ENCODE data around the gene STX5. TPM values are rescaled to one million over a fixed set of nuclear protein-coding genes. Genes with fewer than 3 reads are reported as not detected.
A peak's percentile ranks its signal among the peaks of the same experiment; 100 is the strongest.

Gene STX5
- total and polyA plus RNA-seq, 9 of the 15 experiments (the other 6 are each of a cell fraction or from before 2014, with no cell fraction given), result 2.8 to 28.6 (median 23.7) TPM

DNA sequence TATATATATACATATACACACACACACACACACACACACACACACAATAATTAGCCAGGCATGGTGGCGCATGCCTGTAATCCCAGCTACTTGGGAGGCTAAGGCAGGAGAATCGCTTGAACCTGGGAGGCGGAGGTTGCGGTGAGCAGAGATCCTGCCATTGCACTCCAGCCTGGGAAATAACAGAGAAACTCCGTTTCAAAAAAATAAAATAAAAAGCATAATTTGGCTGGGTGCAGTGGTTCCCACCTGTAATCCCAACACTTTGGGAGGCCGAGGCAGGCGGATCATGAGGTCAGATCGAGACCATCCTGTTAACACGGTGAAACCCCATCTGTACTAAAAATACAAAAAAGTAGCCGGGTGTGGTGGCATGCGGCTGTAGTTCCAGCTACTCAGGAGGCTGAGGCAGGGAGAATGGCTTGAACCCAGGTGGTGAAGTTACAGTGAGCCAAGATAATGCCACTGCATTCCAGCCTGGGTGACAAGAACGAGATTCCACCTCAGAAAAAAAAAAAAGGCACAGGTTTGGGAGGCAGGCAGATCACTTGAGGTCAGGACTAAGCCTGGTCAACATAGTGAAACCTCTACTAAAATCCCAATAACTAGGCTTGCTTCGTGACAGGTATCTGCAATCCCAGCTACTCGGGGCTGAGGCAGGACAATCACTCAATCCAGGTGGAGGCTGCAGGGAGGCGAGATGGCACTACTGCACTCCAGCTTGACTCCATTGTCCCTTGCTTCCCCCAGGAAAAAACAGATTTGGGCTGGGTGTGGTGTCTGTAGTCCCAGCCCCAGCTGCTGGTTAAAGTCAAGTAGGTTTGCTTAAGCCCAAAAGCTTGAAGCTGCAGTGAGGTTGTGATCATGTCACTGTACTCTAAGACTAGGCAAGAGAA is 19.3 kb upstream of the STX5 start (continued):
- TF ChIP-seq FOXJ3 (CRISPR knock-in tag; IDR thresholded peaks at IDR 0.05), result no peak
- TF ChIP-seq POLR2A (conservative IDR thresholded peaks at IDR 0.05), result peak; percentile 97
- TF ChIP-seq EZH2 (IDR thresholded peaks at IDR 0.05; ENCODE audit: borderline replicate concordance, low read depth, low read length), result no peak
- TF ChIP-seq ETV6 (IDR thresholded peaks at IDR 0.05; ENCODE audit: borderline replicate concordance in 1 of 2, low read depth in 2 of 2, low read length in 1 of 2), result peak in 1 of 2 experiments; percentile 28; a peak in 1 of 4 replicates
- no peak for TF ChIP-seq ETV6 (CRISPR knock-in tag; IDR thresholded peaks at IDR 0.05; ENCODE audit: borderline replicate concordance)
- 0 out of 2 replicates have a peak, but pooled peaks have one; percentile 8 for TF ChIP-seq EP300 (IDR thresholded peaks at IDR 0.05; ENCODE audit: low read length)
- TF ChIP-seq, protein P1, sequence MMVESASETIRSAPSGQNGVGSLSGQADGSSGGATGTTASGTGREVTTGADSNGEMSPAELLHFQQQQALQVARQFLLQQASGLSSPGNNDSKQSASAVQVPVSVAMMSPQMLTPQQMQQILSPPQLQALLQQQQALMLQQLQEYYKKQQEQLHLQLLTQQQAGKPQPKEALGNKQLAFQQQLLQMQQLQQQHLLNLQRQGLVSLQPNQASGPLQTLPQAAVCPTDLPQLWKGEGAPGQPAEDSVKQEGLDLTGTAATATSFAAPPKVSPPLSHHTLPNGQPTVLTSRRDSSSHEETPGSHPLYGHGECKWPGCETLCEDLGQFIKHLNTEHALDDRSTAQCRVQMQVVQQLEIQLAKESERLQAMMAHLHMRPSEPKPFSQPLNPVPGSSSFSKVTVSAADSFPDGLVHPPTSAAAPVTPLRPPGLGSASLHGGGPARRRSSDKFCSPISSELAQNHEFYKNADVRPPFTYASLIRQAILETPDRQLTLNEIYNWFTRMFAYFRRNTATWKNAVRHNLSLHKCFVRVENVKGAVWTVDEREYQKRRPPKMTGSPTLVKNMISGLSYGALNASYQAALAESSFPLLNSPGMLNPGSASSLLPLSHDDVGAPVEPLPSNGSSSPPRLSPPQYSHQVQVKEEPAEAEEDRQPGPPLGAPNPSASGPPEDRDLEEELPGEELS (CRISPR knock-in tag; IDR thresholded peaks at IDR 0.05; ENCODE audit: borderline replicate concordance), result peak; percentile 22; the same call in 1 of the 2 replicates
- TF ChIP-seq TCF7 (IDR thresholded peaks at IDR 0.05; ENCODE audit: borderline replicate concordance), result peak; percentile 15; the same call in 1 of the 2 replicates
- no peak for TF ChIP-seq NFE2 (IDR thresholded peaks at IDR 0.05; ENCODE audit: low read depth)
- TF ChIP-seq ZNF551 (CRISPR knock-in tag; IDR thresholded peaks at IDR 0.05), result 0 out of 2 replicates have a peak, but pooled peaks have one; percentile 14
- TF ChIP-seq SP2 (IDR thresholded peaks at IDR 0.05; ENCODE audit: extremely low read depth, low read depth, low read length, poor library complexity, severe bottlenecking), result peak; percentile 3
- TF ChIP-seq, protein P2, sequence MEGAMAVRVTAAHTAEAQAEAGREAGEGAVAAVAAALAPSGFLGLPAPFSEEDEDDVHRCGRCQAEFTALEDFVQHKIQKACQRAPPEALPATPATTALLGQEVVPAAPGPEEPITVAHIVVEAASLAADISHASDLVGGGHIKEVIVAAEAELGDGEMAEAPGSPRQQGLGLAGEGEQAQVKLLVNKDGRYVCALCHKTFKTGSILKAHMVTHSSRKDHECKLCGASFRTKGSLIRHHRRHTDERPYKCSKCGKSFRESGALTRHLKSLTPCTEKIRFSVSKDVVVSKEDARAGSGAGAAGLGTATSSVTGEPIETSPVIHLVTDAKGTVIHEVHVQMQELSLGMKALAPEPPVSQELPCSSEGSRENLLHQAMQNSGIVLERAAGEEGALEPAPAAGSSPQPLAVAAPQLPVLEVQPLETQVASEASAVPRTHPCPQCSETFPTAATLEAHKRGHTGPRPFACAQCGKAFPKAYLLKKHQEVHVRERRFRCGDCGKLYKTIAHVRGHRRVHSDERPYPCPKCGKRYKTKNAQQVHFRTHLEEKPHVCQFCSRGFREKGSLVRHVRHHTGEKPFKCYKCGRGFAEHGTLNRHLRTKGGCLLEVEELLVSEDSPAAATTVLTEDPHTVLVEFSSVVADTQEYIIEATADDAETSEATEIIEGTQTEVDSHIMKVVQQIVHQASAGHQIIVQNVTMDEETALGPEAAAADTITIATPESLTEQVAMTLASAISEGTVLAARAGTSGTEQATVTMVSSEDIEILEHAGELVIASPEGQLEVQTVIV (CRISPR knock-in tag; IDR thresholded peaks at IDR 0.05; ENCODE audit: borderline replicate concordance), result no peak
- TF ChIP-seq ZNF77 (CRISPR knock-in tag; IDR thresholded peaks at IDR 0.05), result no peak
- TF ChIP-seq ILF3 (IDR thresholded peaks at IDR 0.05; ENCODE audit: borderline replicate concordance), result peak; percentile 62
- peak; percentile 97 for TF ChIP-seq EWSR1 (IDR thresholded peaks at IDR 0.05; ENCODE audit: borderline replicate concordance, low read depth, partially characterized antibody)
- TF ChIP-seq CBFB (CRISPR knock-in tag; IDR thresholded peaks at IDR 0.05), result no peak
- peak; percentile 8 for TF ChIP-seq ASH1L (IDR thresholded peaks at IDR 0.05; ENCODE audit: borderline replicate concordance, low read depth, partially characterized antibody)
- TF ChIP-seq RBBP5 (IDR thresholded peaks at IDR 0.05; ENCODE audit: borderline replicate concordance, insufficient read depth, low read length, poor library complexity, severe bottlenecking), result no peak
- TF ChIP-seq NR2C2 (CRISPR knock-in tag; IDR thresholded peaks at IDR 0.05), result no peak
- TF ChIP-seq NR2C2 (tag; IDR thresholded peaks at IDR 0.05), result no peak
- 0 out of 4 replicates have a peak, but pooled peaks of 1 of the 2 experiments have one; percentile 3 for TF ChIP-seq FOXA3 (CRISPR knock-in tag; conservative IDR thresholded peaks at IDR 0.05 in 1 of 2, IDR thresholded peaks at IDR 0.05 in 1 of 2)
- peak; percentile 19; the same call in 1 of the 2 replicates for TF ChIP-seq MEF2A (IDR thresholded peaks at IDR 0.05; ENCODE audit: control insufficient read depth, low read depth, low read length)

All from K562 (cell line).